Nephron progenitor cell (in vitro differentiated cells): Measurements from ENCODE around the gene MSI1.

ENCODE experiments used
- DNase-seq: peaks from one replicate; pipeline ENCODE4 v3.0.0; 2021
- H3K27ac Mint-ChIP-seq: 2 replicates; pipeline ENCODE4 v1.8.0; 2021; ENCODE audit warnings: mild to moderate bottlenecking, moderate library complexity, mixed read lengths
- H3K27me3 Mint-ChIP-seq: 2 replicates; pipeline ENCODE4 v1.8.0; 2021; ENCODE audit warnings: mild to moderate bottlenecking, low read depth, mixed read lengths; ENCODE audit not compliant: poor library complexity
- H3K36me3 Mint-ChIP-seq: 2 replicates; pipeline ENCODE4 v1.8.0; 2021; ENCODE audit warnings: low read depth, mixed read lengths
- H3K4me1 Mint-ChIP-seq: 2 replicates; pipeline ENCODE4 v1.8.0; 2021; ENCODE audit warnings: mixed read lengths
- H3K4me3 Mint-ChIP-seq: 2 replicates; pipeline ENCODE4 v1.8.0; 2021; ENCODE audit warnings: mild to moderate bottlenecking, moderate library complexity, mixed read lengths
- H3K9me3 Mint-ChIP-seq: 2 replicates; pipeline ENCODE4 v1.8.0; 2021; ENCODE audit warnings: mild to moderate bottlenecking, moderate library complexity, mixed read lengths
- CTCF ChIP-seq: fragments of 200-600 bp; sonication (generic); IDR thresholded peaks from 2 replicates; pipeline ENCODE4 v1.5.0; 2021; ENCODE audit warnings: antibody characterized with exemption

MSI1 gene

GRCh38 chr12:120332041-120332440, 36.9 kb downstream of the MSI1 start:
- TF ChIP-seq CTCF, result no peak
- Mint-ChIP-seq H3K4me3 (no peak overlapping the region), H3K36me3 (no peaks in the 10 kb centered on the region), H3K9me3 (peaks cover 17% of the 10 kb centered on the region), H3K4me1 (no peaks in the 10 kb centered on the region), H3K27me3 (peaks cover 31% of the 10 kb centered on the region), H3K27ac (no peak overlapping the region)
- DNase-seq, result no peak

- Mint-ChIP-seq H3K4me1 (no peaks in the 10 kb centered on the region), H3K27ac (no peak overlapping the region), H3K9me3 (peaks cover 11% of the 10 kb centered on the region), H3K36me3 (no peaks in the 10 kb centered on the region), H3K27me3 (peaks cover 31% of the 10 kb centered on the region), H3K4me3 (no peak overlapping the region)
- TF ChIP-seq CTCF, result no peak
- DNase-seq, result no peak
Observed at GRCh38 chr12:120331390-120331789, 37.6 kb downstream of the MSI1 start.

GRCh38 chr12:120328228-120328627, 40.7 kb downstream of the MSI1 start:
- Mint-ChIP-seq H3K27me3 (peaks cover 48% of the 10 kb centered on the region), H3K27ac (no peak overlapping the region), H3K4me1 (peaks cover 11% of the 10 kb centered on the region), H3K36me3 (no peaks in the 10 kb centered on the region), H3K4me3 (no peak overlapping the region), H3K9me3 (no peaks in the 10 kb centered on the region)
- TF ChIP-seq CTCF, result no peak
- no peak for DNase-seq

- Mint-ChIP-seq H3K27ac (no peak within 1 kb of the TSS), H3K4me1 (peaks cover 11% of the 10 kb centered on the region), H3K36me3 (no peaks in the 10 kb centered on the region), H3K27me3 (peaks cover 50% of the 10 kb centered on the region), H3K9me3 (no peaks in the 10 kb centered on the region), H3K4me3 (no peak within 1 kb of the TSS)
- no peak for DNase-seq
- TF ChIP-seq CTCF, result no peak
Observed at GRCh38 chr12:120327593-120327992, 41.4 kb downstream of the MSI1 start, which contains the start of gene PLA2G1B. TSS of gene PLA2G1B (minus strand) at chr12:120327779. CDS start at chr12:120327753, 26 bp downstream.

GRCh38 chr12:120324841-120325417, 44.0 kb downstream of the MSI1 start:
- H3K9me3 Mint-ChIP-seq, result no peaks in the 10 kb centered on the region
- DNase-seq, result no peak
- H3K27me3 Mint-ChIP-seq, result peaks cover 50% of the 10 kb centered on the region
- TF ChIP-seq CTCF, result no peak
- H3K36me3 Mint-ChIP-seq, result no peaks in the 10 kb centered on the region
- H3K27ac Mint-ChIP-seq, result no peak overlapping the region
- no peak overlapping the region for H3K4me3 Mint-ChIP-seq
- H3K4me1 Mint-ChIP-seq, result peaks cover 24% of the 10 kb centered on the region

- TF ChIP-seq CTCF, result no peak
- DNase-seq, result no peak
- Mint-ChIP-seq H3K4me3 (no peak overlapping the region), H3K9me3 (no peaks in the 10 kb centered on the region), H3K4me1 (peaks cover 24% of the 10 kb centered on the region), H3K27ac (no peak overlapping the region), H3K27me3 (peaks cover 48% of the 10 kb centered on the region), H3K36me3 (no peaks in the 10 kb centered on the region)
Observed at GRCh38 chr12:120323772-120324171, 45.2 kb downstream of the MSI1 start.
